ENCODE results near the gene PCP2. TPM values are rescaled to one million over a fixed set of nuclear protein-coding genes. Genes with fewer than 3 reads are reported as not detected.

Gene PCP2
- total and polyA plus RNA-seq, 2 donors (not counting 1 experiment from before 2014, with no cell fraction given) = 6.5 to 9.3 TPM

DNA sequence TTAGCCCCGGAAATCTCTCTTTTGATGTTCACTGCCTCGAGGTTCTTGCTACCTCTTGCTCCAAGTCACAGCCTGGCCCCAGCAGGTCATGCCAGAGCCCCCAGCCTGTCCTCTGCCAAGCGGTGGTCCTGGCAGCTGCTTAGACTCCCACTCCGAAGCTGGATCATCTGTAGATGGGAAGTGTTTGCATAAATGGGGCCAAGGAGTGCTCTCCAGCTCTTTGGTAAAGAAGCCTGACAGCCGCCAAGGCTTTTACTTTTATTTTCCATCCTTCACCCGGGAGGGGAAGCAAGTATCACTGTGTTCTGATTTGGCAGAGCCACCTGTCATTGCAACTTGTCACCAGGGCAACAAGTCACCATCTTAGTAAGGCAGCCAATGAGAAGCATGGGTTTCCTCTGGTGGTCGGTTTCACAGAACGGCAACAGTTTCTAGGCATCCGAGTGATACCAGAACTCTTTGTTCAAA is 24.7 kb upstream of the PCP2 start:
- Histone ChIP-seq H3K4me3 (ENCODE audit: control extremely low read depth in 1 of 5, extremely low read depth in 1 of 5, insufficient read depth in 1 of 5, low read depth in 2 of 5, low read length in 4 of 5) (peak overlapping the region; percentile 25 to 55 (median 44)), H3K9me3 (ENCODE audit: control extremely low read depth in 1 of 3, control insufficient read depth in 2 of 3, insufficient read depth in 1 of 3, low read length in 2 of 3) (no peaks in the 10 kb centered on the region), H3K9ac (ENCODE audit: low read length) (peak overlapping the region; percentile 58), H3K4me2 (replicated peaks; ENCODE audit: low read depth, low read length, poor library complexity, severe bottlenecking) (peak overlapping the region; percentile 82), H4K20me1 (ENCODE audit: control insufficient read depth, insufficient read depth, low read length, poor library complexity, severe bottlenecking) (no peaks in the 10 kb centered on the region), H3K4me1 (ENCODE audit: control insufficient read depth in 2 of 2, insufficient read depth in 2 of 2, low read length in 2 of 2) (peaks cover 9 to 18% of the 10 kb centered on the region in 2 donors), H3K27ac (ENCODE audit: low read length in 2 of 2) (peak overlapping the region; percentile 69 to 84), H3K27me3 (replicated peaks in 1 of 4; ENCODE audit: control extremely low read depth in 1 of 4, control insufficient read depth in 3 of 4, insufficient read depth in 4 of 4, low read length in 3 of 4) (peaks cover 0 to 5% (median 0%) of the 10 kb centered on the region in 4 experiments), H3K79me2 (ENCODE audit: control insufficient read depth, insufficient read depth, low read length) (no peaks in the 10 kb centered on the region), H3K36me3 (replicated peaks in 1 of 2; ENCODE audit: control extremely low read depth in 1 of 2, control insufficient read depth in 1 of 2, extremely low read depth in 1 of 2, insufficient read depth in 2 of 2, low read length in 1 of 2) (no peaks in the 10 kb centered on the region), H2AFZ (ENCODE audit: insufficient read depth, low read depth, low read length, poor library complexity, severe bottlenecking) (peak overlapping the region; percentile 91)
- WGBS (ENCODE audit: insufficient coverage) = 32% methylated on average over 5 of the region's 9 CpGs
- DNase-seq = peak; percentile 88
- intact Hi-C loops (cut with micrococcal nuclease) = loop anchor here (1.0 kb wide), 2 partner anchors 21 to 22 kb away; partner anchors contain the start of genes STXBP2 and TRAPPC5
- H3K9me3 Mint-ChIP-seq (ENCODE audit: insufficient read depth) = no peaks in the 10 kb centered on the region
- peaks cover 10% of the 10 kb centered on the region for H3K4me1 Mint-ChIP-seq
- no peaks in the 10 kb centered on the region for H3K27me3 Mint-ChIP-seq
- TF ChIP-seq EZH2 (IDR thresholded peaks at IDR 0.05; ENCODE audit: borderline replicate concordance, insufficient read depth, low read depth, low read length, poor library complexity, severe bottlenecking) = no peak
- TF ChIP-seq, protein P1, sequence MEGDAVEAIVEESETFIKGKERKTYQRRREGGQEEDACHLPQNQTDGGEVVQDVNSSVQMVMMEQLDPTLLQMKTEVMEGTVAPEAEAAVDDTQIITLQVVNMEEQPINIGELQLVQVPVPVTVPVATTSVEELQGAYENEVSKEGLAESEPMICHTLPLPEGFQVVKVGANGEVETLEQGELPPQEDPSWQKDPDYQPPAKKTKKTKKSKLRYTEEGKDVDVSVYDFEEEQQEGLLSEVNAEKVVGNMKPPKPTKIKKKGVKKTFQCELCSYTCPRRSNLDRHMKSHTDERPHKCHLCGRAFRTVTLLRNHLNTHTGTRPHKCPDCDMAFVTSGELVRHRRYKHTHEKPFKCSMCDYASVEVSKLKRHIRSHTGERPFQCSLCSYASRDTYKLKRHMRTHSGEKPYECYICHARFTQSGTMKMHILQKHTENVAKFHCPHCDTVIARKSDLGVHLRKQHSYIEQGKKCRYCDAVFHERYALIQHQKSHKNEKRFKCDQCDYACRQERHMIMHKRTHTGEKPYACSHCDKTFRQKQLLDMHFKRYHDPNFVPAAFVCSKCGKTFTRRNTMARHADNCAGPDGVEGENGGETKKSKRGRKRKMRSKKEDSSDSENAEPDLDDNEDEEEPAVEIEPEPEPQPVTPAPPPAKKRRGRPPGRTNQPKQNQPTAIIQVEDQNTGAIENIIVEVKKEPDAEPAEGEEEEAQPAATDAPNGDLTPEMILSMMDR (IDR thresholded peaks at IDR 0.05) = no peak
- POLR2A ChIA-PET = no interaction called here
- peak overlapping the region; percentile 76 for H3K4me3 Mint-ChIP-seq
- CTCF ChIA-PET = interaction anchor here (1.0 to 8.7 kb wide), 3 partner anchors 16 to 142 kb away, joined by 3 to 100 read pairs (median 9); partner anchors contain the start of gene TRAPPC5
- ATAC-seq (ENCODE audit: low read depth) = peak; percentile 98
- H3K27ac Mint-ChIP-seq = peak overlapping the region; percentile 87

DNA sequence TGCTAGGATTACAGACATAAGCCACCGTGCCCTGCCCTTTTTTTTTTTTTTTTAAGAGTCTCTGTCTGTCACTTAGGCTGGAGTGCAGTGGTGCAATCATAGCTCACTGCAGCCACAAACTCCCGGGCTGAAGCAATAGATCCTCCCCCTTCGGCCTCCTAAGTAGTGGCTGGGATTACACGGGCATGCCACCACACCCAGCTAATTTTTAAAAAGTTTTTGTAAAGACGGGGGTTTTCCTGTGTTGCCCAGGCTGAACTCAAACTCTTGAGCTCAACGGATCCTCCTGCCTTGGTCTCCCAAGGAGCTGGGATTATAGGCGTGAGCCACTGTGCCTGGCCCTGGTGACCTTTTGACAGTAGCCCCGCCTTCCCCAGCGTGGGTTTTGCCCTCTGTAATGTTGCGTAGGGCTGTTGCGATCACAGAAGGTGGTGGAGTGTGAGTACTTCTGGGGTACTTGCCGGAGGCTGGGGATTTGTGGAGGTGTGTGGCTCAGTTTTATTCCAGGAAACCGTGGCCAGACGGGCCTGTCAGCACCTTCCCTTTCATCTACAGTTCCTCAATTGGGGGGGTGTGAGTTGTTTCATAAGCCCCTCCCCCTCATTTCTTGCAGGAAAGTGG is 23.7 kb upstream of the PCP2 start:
- TF ChIP-seq EZH2 (IDR thresholded peaks at IDR 0.05; ENCODE audit: borderline replicate concordance, insufficient read depth, low read depth, low read length, poor library complexity, severe bottlenecking) = no peak
- TF ChIP-seq, protein P1 (IDR thresholded peaks at IDR 0.05) = no peak
- H3K79me2 ChIP-seq (ENCODE audit: control insufficient read depth, insufficient read depth, low read length) = no peaks in the 10 kb centered on the region
- no peak overlapping the region for H3K4me3 Mint-ChIP-seq
- ATAC-seq (ENCODE audit: low read depth) (no peak), DNase-seq (no peak)
- H3K27ac Mint-ChIP-seq = no peak overlapping the region
- no peak overlapping the region for H3K4me2 ChIP-seq (replicated peaks; ENCODE audit: low read depth, low read length, poor library complexity, severe bottlenecking)
- intact Hi-C loops (cut with micrococcal nuclease) = no loop called here
- no peaks in the 10 kb centered on the region for H3K36me3 ChIP-seq (replicated peaks in 1 of 2; ENCODE audit: control extremely low read depth in 1 of 2, control insufficient read depth in 1 of 2, extremely low read depth in 1 of 2, insufficient read depth in 2 of 2, low read length in 1 of 2)
- no peaks in the 10 kb centered on the region for H3K9me3 Mint-ChIP-seq (ENCODE audit: insufficient read depth)
- H2AFZ ChIP-seq (ENCODE audit: insufficient read depth, low read depth, low read length, poor library complexity, severe bottlenecking) = no peak overlapping the region
- peaks cover 9 to 21% of the 10 kb centered on the region in 2 donors for H3K4me1 ChIP-seq (ENCODE audit: control insufficient read depth in 2 of 2, insufficient read depth in 2 of 2, low read length in 2 of 2)
- H4K20me1 ChIP-seq (ENCODE audit: control insufficient read depth, insufficient read depth, low read length, poor library complexity, severe bottlenecking) = no peaks in the 10 kb centered on the region
- no peak overlapping the region for H3K9ac ChIP-seq (ENCODE audit: low read length)
- peaks cover 14% of the 10 kb centered on the region for H3K4me1 Mint-ChIP-seq
- H3K4me3 ChIP-seq (ENCODE audit: control extremely low read depth in 1 of 5, extremely low read depth in 1 of 5, insufficient read depth in 1 of 5, low read depth in 2 of 5, low read length in 4 of 5) = no peak overlapping the region
- H3K27me3 ChIP-seq (replicated peaks in 1 of 4; ENCODE audit: control extremely low read depth in 1 of 4, control insufficient read depth in 3 of 4, insufficient read depth in 4 of 4, low read length in 3 of 4) = no peaks in the 10 kb centered on the region
- H3K27ac ChIP-seq (ENCODE audit: low read length in 2 of 2) = peak overlapping the region; percentile 24 to 84
- WGBS (ENCODE audit: insufficient coverage) = 60% methylated on average over 7 of the region's 14 CpGs
- no peaks in the 10 kb centered on the region for H3K27me3 Mint-ChIP-seq
- no peaks in the 10 kb centered on the region for H3K9me3 ChIP-seq (ENCODE audit: control extremely low read depth in 1 of 3, control insufficient read depth in 2 of 3, insufficient read depth in 1 of 3, low read length in 2 of 3)
- POLR2A ChIA-PET = interaction anchor here (0.6 to 0.7 kb wide), 3 partner anchors 45 to 1215 kb away, joined by 3 to 5 read pairs (median 4); partner anchors contain the start of gene FCER2
- CTCF ChIA-PET = interaction anchor here (1.0 to 8.7 kb wide), 4 partner anchors 17 to 212 kb away, joined by 3 to 100 read pairs (median 6); partner anchors contain the start of gene TRAPPC5
